HepG2 (cell line): ENCODE results near the gene IRX3. TPM values are rescaled to one million over a fixed set of nuclear protein-coding genes. Genes with fewer than 3 reads are reported as not detected.

Source experiments
- ATF1 ChIP-seq: IDR thresholded peaks from 2 replicates; pipeline ENCODE4 v1.6.1; 2016; ENCODE audit warnings: mild to moderate bottlenecking, control low read depth
- ATF7-NPFF ChIP-seq: sonication (generic); formaldehyde crosslinking; IDR thresholded peaks from 2 replicates; pipeline ENCODE4 v1.8.1; 2023; ENCODE audit warnings: mild to moderate bottlenecking, low read depth, missing genetic modification reagents, moderate library complexity
- HES4 ChIP-seq: sonication (generic); formaldehyde crosslinking; IDR thresholded peaks from 2 replicates; pipeline ENCODE4 v1.9.0; 2021; ENCODE audit warnings: mild to moderate bottlenecking, missing genetic modification reagents, borderline replicate concordance
- MIER2 ChIP-seq: IDR thresholded peaks from 2 replicates; pipeline ENCODE4 v1.6.1; 2016; ENCODE audit warnings: missing biosample characterization, missing genetic modification reagents
- MTA1 ChIP-seq: sonication (generic); formaldehyde crosslinking; IDR thresholded peaks from 2 replicates; pipeline ENCODE4 v1.4.0; 2020; ENCODE audit warnings: missing genetic modification reagents, mild to moderate bottlenecking, borderline replicate concordance
- MXI1 ChIP-seq: IDR thresholded peaks from 3 replicates; pipeline ENCODE4 v1.6.1; 2012; ENCODE audit warnings: low read depth, low read length, inconsistent platforms, borderline replicate concordance
- NFIB ChIP-seq: sonication (generic); formaldehyde crosslinking; IDR thresholded peaks from 2 replicates; pipeline ENCODE4 v1.9.0; 2021; ENCODE audit warnings: missing genetic modification reagents, mild to moderate bottlenecking, borderline replicate concordance
- NKX3-1 ChIP-seq: sonication (generic); formaldehyde crosslinking; IDR thresholded peaks from 2 replicates; pipeline ENCODE4 v1.5.0; 2020; ENCODE audit warnings: missing genetic modification reagents
- ZC3H13 ChIP-seq: sonication (generic); formaldehyde crosslinking; IDR thresholded peaks from 2 replicates; pipeline ENCODE4 v1.8.1; 2023; ENCODE audit warnings: mild to moderate bottlenecking, missing genetic modification reagents, moderate library complexity
- ZNF136 ChIP-seq: sonication (generic); formaldehyde crosslinking; IDR thresholded peaks from 2 replicates; pipeline ENCODE4 v1.8.1; 2022; ENCODE audit warnings: low read depth, mild to moderate bottlenecking, moderate library complexity, missing genetic modification reagents
- ZNF224 ChIP-seq: sonication (generic); formaldehyde crosslinking; IDR thresholded peaks from 2 replicates; pipeline ENCODE4 v1.5.0; 2020; ENCODE audit warnings: mild to moderate bottlenecking, missing genetic modification reagents
- ZNF441 ChIP-seq: sonication (generic); formaldehyde crosslinking; IDR thresholded peaks from 2 replicates; pipeline ENCODE4 v1.7.0; 2021; ENCODE audit warnings: missing genetic modification reagents, borderline replicate concordance
- ZNF510 ChIP-seq: sonication (generic); formaldehyde crosslinking; IDR thresholded peaks from 2 replicates; pipeline ENCODE4 v1.4.0; 2020; ENCODE audit warnings: low read depth, mild to moderate bottlenecking, missing genetic modification reagents
- ZNF737 ChIP-seq: sonication (generic); formaldehyde crosslinking; IDR thresholded peaks from 2 replicates; pipeline ENCODE4 v1.5.0; 2020; ENCODE audit warnings: missing genetic modification reagents, mild to moderate bottlenecking, borderline replicate concordance
- ZNF746 ChIP-seq: sonication (generic); formaldehyde crosslinking; IDR thresholded peaks from 2 replicates; pipeline ENCODE4 v1.8.0; 2022; ENCODE audit warnings: mild to moderate bottlenecking, missing genetic modification reagents
- ZNF761 ChIP-seq: sonication (generic); formaldehyde crosslinking; conservative IDR thresholded peaks from 2 replicates; pipeline ENCODE4 v1.4.0; 2020; ENCODE audit warnings: mild to moderate bottlenecking, missing genetic modification reagents
- ZNF781 ChIP-seq: sonication (generic); formaldehyde crosslinking; IDR thresholded peaks from 2 replicates; pipeline ENCODE4 v1.5.1; 2020; ENCODE audit warnings: borderline replicate concordance, mild to moderate bottlenecking, missing genetic modification reagents; ENCODE audit errors: not compliant biosample characterization
- polyA plus RNA-seq, 8 experiments: library from polyadenylated mRNA; depleted of rRNA in 3 of 8; stranded (reverse) in 7 of 8; unstranded in 1 of 8; fragments of >200 nt; fragmentation: Illumina TruSeq in 4 of 8; extraction: Trizol in 4 of 8; gene quantifications; 2 replicates each; pipeline versions ENCODE4 v1.2.1 to v1.2.3, GENCODE V29; 2011 to 2016; ENCODE audit warnings: low read depth in 4 of 8, missing spikeins in 1 of 8, mixed read lengths in 1 of 8; ENCODE audit not compliant: insufficient read depth in 1 of 8
- total RNA-seq, 5 experiments: library from RNA; depleted of rRNA; stranded (reverse); fragments of >200 nt; fragmentation: Illumina TruSeq; extraction: Trizol; gene quantifications; 2 replicates each; pipeline ENCODE4 v1.2.3, GENCODE V29; 2016; ENCODE audit warnings: low read depth in 1 of 5
- TF ChIP-seq, protein P1 (sequence below): sonication (generic); formaldehyde crosslinking; IDR thresholded peaks from 2 replicates; pipeline ENCODE4 v1.4.0; 2020; ENCODE audit warnings: missing genetic modification reagents
- TF ChIP-seq, protein P2 (sequence below): IDR thresholded peaks from 2 replicates; pipeline ENCODE4 v1.6.1; 2016; ENCODE audit warnings: low read depth, borderline replicate concordance
- TF ChIP-seq, protein P3 (sequence below): sonication (generic); formaldehyde crosslinking; IDR thresholded peaks from 2 replicates; pipeline ENCODE4 v1.5.1; 2020; ENCODE audit warnings: missing genetic modification reagents, mild to moderate bottlenecking, borderline replicate concordance
- TF ChIP-seq, protein P4 (sequence below): sonication (generic); formaldehyde crosslinking; IDR thresholded peaks from 2 replicates; pipeline ENCODE4 v1.8.1; 2023; ENCODE audit warnings: mild to moderate bottlenecking, missing genetic modification reagents
- TF ChIP-seq, protein P5 (sequence below): sonication (generic); formaldehyde crosslinking; IDR thresholded peaks from 2 replicates; pipeline ENCODE4 v1.4.0; 2020; ENCODE audit warnings: missing genetic modification reagents

The IRX3 gene
- total and polyA plus RNA-seq, 2 of the 13 experiments (the other 11 are each of a cell fraction or from before 2014, with no cell fraction given) = 9.2 to 16.4 TPM

- TF ChIP-seq, protein P1, sequence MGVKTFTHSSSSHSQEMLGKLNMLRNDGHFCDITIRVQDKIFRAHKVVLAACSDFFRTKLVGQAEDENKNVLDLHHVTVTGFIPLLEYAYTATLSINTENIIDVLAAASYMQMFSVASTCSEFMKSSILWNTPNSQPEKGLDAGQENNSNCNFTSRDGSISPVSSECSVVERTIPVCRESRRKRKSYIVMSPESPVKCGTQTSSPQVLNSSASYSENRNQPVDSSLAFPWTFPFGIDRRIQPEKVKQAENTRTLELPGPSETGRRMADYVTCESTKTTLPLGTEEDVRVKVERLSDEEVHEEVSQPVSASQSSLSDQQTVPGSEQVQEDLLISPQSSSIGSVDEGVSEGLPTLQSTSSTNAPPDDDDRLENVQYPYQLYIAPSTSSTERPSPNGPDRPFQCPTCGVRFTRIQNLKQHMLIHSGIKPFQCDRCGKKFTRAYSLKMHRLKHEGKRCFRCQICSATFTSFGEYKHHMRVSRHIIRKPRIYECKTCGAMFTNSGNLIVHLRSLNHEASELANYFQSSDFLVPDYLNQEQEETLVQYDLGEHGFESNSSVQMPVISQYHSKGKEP (CRISPR knock-in tag) = no peak
- TF ChIP-seq ZNF510 (CRISPR knock-in tag) = no peak
- TF ChIP-seq MXI1 = no peak
- TF ChIP-seq, protein P2, sequence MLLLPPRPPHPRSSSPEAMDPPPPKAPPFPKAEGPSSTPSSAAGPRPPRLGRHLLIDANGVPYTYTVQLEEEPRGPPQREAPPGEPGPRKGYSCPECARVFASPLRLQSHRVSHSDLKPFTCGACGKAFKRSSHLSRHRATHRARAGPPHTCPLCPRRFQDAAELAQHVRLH (CRISPR knock-in tag) = peak; percentile 74; the same call in 1 of the 2 replicates
- no peak for TF ChIP-seq ZNF136 (CRISPR knock-in tag)
- TF ChIP-seq, protein P3, sequence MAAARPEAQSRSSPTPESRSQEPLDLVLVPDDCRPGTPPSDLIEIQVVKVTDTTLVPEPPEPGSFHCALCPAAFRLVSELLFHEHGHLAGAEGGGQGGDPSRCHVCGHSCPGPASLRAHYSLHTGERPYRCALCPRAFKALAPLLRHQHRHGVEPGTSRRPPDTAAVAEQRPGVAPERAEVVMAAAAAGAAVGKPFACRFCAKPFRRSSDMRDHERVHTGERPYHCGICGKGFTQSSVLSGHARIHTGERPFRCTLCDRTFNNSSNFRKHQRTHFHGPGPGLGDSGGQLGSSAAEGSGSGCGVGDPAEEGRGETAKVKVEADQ (CRISPR knock-in tag) = no peak
- no peak for TF ChIP-seq ZNF737 (CRISPR knock-in tag)
- TF ChIP-seq, protein P4, sequence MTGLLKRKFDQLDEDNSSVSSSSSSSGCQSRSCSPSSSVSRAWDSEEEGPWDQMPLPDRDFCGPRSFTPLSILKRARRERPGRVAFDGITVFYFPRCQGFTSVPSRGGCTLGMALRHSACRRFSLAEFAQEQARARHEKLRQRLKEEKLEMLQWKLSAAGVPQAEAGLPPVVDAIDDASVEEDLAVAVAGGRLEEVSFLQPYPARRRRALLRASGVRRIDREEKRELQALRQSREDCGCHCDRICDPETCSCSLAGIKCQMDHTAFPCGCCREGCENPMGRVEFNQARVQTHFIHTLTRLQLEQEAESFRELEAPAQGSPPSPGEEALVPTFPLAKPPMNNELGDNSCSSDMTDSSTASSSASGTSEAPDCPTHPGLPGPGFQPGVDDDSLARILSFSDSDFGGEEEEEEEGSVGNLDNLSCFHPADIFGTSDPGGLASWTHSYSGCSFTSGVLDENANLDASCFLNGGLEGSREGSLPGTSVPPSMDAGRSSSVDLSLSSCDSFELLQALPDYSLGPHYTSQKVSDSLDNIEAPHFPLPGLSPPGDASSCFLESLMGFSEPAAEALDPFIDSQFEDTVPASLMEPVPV = peak; percentile 26; the same call in 1 of the 2 replicates
- TF ChIP-seq ZNF224 (CRISPR knock-in tag) = peak; percentile 58; the same call in 1 of the 2 replicates
- peak; percentile 32 for TF ChIP-seq ZNF441 (CRISPR knock-in tag)
- TF ChIP-seq MIER2 (CRISPR knock-in tag) = no peak
- peak; percentile 75; the same call in 1 of the 2 replicates for TF ChIP-seq ZC3H13 (CRISPR knock-in tag)
- TF ChIP-seq ZNF746 (CRISPR knock-in tag) = peak; percentile 87
- no peak for TF ChIP-seq NFIB (CRISPR knock-in tag)
- no peak for TF ChIP-seq ATF7-NPFF (CRISPR knock-in tag)
- TF ChIP-seq ZNF781 (CRISPR knock-in tag) = no peak
- peak; percentile 86 for TF ChIP-seq ATF1 (CRISPR knock-in tag)
- TF ChIP-seq MTA1 (CRISPR knock-in tag) = 0 out of 2 replicates have a peak, but pooled peaks have one; percentile 8
- TF ChIP-seq, protein P5, sequence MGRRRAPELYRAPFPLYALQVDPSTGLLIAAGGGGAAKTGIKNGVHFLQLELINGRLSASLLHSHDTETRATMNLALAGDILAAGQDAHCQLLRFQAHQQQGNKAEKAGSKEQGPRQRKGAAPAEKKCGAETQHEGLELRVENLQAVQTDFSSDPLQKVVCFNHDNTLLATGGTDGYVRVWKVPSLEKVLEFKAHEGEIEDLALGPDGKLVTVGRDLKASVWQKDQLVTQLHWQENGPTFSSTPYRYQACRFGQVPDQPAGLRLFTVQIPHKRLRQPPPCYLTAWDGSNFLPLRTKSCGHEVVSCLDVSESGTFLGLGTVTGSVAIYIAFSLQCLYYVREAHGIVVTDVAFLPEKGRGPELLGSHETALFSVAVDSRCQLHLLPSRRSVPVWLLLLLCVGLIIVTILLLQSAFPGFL = no peak
- TF ChIP-seq ZNF761 (CRISPR knock-in tag) = no peak; the same call in 1 of the 2 replicates
- TF ChIP-seq HES4 (CRISPR knock-in tag) = no peak
- no peak; the same call in 1 of the 2 replicates for TF ChIP-seq NKX3-1
Observed at GRCh38 chr16:54286366-54287130, at the start of gene IRX3 (continued).
